NCI-H82 (cell line): ENCODE results near the gene ST6GALNAC2.
"Not testable (repeated sequence)": the region's sequence is repeated elsewhere in the genome, so short reads cannot be mapped to it uniquely, and the experiment has no call there.

Source experiments
- DNase-seq: peaks from one replicate; lab custom pipeline; 2025; lab: John Stamatoyannopoulos, UW

Gene ST6GALNAC2

GRCh38 chr17:76540381-76541300, 45.0 kb downstream of the ST6GALNAC2 start:
- DNase-seq = peak; percentile 100

- DNase-seq = peak; percentile 82
Measured at GRCh38 chr17:76539631-76540271, 45.9 kb downstream of the ST6GALNAC2 start, which contains the start of gene PRCD. TSS of gene PRCD (plus strand) at chr17:76540044. CDS start at chr17:76540142, 98 bp downstream.

- DNase-seq = no peak
Measured at GRCh38 chr17:76538941-76539570, 46.6 kb downstream of the ST6GALNAC2 start.

GRCh38 chr17:76538281-76538931, 47.3 kb downstream of the ST6GALNAC2 start:
- no peak for DNase-seq

- DNase-seq = no peak
Measured at GRCh38 chr17:76537578-76538280, 47.9 kb downstream of the ST6GALNAC2 start, which contains the start of gene CYGB. TSS of gene CYGB (minus strand) at chr17:76537709. CDS start at chr17:76537542, 167 bp downstream.

- no peak for DNase-seq
Measured at GRCh38 chr17:76537288-76537577, 48.4 kb downstream of the ST6GALNAC2 start.

GRCh38 chr17:76536511-76537287, 49.0 kb downstream of the ST6GALNAC2 start:
- no peak for DNase-seq

- no peak for DNase-seq
Measured at GRCh38 chr17:76535788-76536510, 49.7 kb downstream of the ST6GALNAC2 start.

- DNase-seq = no peak
Measured at GRCh38 chr17:76534831-76535732, 50.6 kb downstream of the ST6GALNAC2 start.

- DNase-seq = not testable (repeated sequence)
Measured at GRCh38 chr17:76533640-76534359, 51.9 kb downstream of the ST6GALNAC2 start.

GRCh38 chr17:76532072-76532651, 53.5 kb downstream of the ST6GALNAC2 start:
- DNase-seq = no peak

GRCh38 chr17:76531486-76532038, 54.1 kb downstream of the ST6GALNAC2 start:
- DNase-seq = no peak

GRCh38 chr17:76530811-76531485, 54.7 kb downstream of the ST6GALNAC2 start:
- DNase-seq = no peak

- DNase-seq = peak; percentile 51
Measured at GRCh38 chr17:76530095-76530723, 55.5 kb downstream of the ST6GALNAC2 start.

GRCh38 chr17:76529224-76530094, 56.2 kb downstream of the ST6GALNAC2 start:
- DNase-seq = no peak
